Panc1 (cell line): Measurements from ENCODE around the gene CACNA1E. TPM values are rescaled to one million over a fixed set of nuclear protein-coding genes. Genes with fewer than 3 reads are reported as not detected.

Experiments
- ATAC-seq: fragments of 200-7000 bp; cut with Tn5 transposase; 2 replicates; pipeline ENCODE4 v1.9.1; 2020; ENCODE audit warnings: mild to moderate bottlenecking, moderate library complexity
- BruUV-seq: library from RNA; stranded (reverse); fragments of 400-500 nt; replicated peaks from 2 replicates; lab custom pipeline; 2021; lab: Mats Ljungman, UMichigan
- CTCF ChIA-PET: fragments of 300-600 bp; sonication (Branson Sonifier 250); formaldehyde crosslinking; loops from one replicate; lab custom pipeline; 2022; ENCODE audit warnings: antibody characterized with exemption; lab: Charles Lee
- POLR2A ChIA-PET: fragments of 300-600 bp; sonication (Branson Sonifier 250); formaldehyde crosslinking; loops from one replicate; lab custom pipeline; 2022; ENCODE audit warnings: antibody characterized with exemption; lab: Charles Lee
- DNase-seq: peaks from one replicate; pipeline ENCODE4 v3.0.0-alpha.2; 2010; ENCODE audit warnings: low read depth, low spot score
- H3K27ac ChIP-seq: 2 replicates; pipeline ENCODE4 v1.5.1; 2011; ENCODE audit warnings: mild to moderate bottlenecking, low read length, inconsistent platforms
- H3K27me3 ChIP-seq: fragments of 200-500 bp; sonication (Bioruptor generic); 2 replicates; pipeline ENCODE4 v1.6.0; 2014; ENCODE audit warnings: low read length, inconsistent platforms; ENCODE audit not compliant: control insufficient read depth, insufficient read depth
- H3K36me3 ChIP-seq: fragments of 200-500 bp; sonication (Bioruptor generic); 2 replicates; pipeline ENCODE4 v1.5.1; 2014; ENCODE audit warnings: inconsistent platforms, mild to moderate bottlenecking, low read length, moderate library complexity; ENCODE audit not compliant: control insufficient read depth, insufficient read depth
- H3K4me1 ChIP-seq: 2 replicates; pipeline ENCODE4 v1.5.1; 2011; ENCODE audit warnings: inconsistent platforms, mild to moderate bottlenecking, low read length, moderate library complexity; ENCODE audit not compliant: control insufficient read depth, insufficient read depth
- H3K4me3 ChIP-seq, 2 experiments: 2 replicates each; pipeline ENCODE4 v1.5.1; 2011 to 2012; ENCODE audit warnings: low read depth in 2 of 2, low read length in 2 of 2, mild to moderate bottlenecking in 2 of 2, inconsistent platforms in 1 of 2, moderate library complexity in 1 of 2
- H3K9me3 ChIP-seq: fragments of 200-500 bp; sonication (Bioruptor generic); 2 replicates; pipeline ENCODE4 v1.5.1; 2014; ENCODE audit warnings: low read depth, mild to moderate bottlenecking, inconsistent platforms, low read length, moderate library complexity; ENCODE audit not compliant: control insufficient read depth, insufficient read depth
- POLR2AphosphoS5 ChIP-seq: IDR thresholded peaks from 2 replicates; pipeline ENCODE4 v1.6.1; 2012; ENCODE audit warnings: mild to moderate bottlenecking, low read depth, low read length, moderate library complexity
- SIN3A ChIP-seq: IDR thresholded peaks from 2 replicates; pipeline ENCODE4 v1.6.1; 2012; ENCODE audit warnings: low read depth, mild to moderate bottlenecking, low read length, moderate library complexity, borderline replicate concordance; ENCODE audit not compliant: insufficient read depth
- TCF7L2 ChIP-seq: IDR thresholded peaks from 2 replicates; pipeline ENCODE4 v1.6.1; 2011; ENCODE audit warnings: mild to moderate bottlenecking, low read depth, low read length, inconsistent platforms
- in situ Hi-C: cut with HindIII; loops from 2 replicates; pipeline ENCODE4 v1.10.0; 2016; ENCODE audit warnings: low sequenced_read_pairs, low pct_unique_long_range_greater_than_20kb
- intact Hi-C: fragments of 100-400 bp; cut with micrococcal nuclease; formaldehyde crosslinking; loops from one replicate; pipeline ENCODE4 v1.10.0; 2022; ENCODE audit not compliant: unreplicated experiment
- total RNA-seq: library from RNA; stranded (reverse); gene quantifications from one replicate; pipeline ENCODE4 v1.2.1, GENCODE V29; 2021; ENCODE audit not compliant: unreplicated experiment
- TF ChIP-seq, protein P1 (sequence below): fragments of 450-650 bp; IDR thresholded peaks from 2 replicates; pipeline ENCODE4 v1.5.1; 2017; ENCODE audit warnings: mild to moderate bottlenecking
- TF ChIP-seq, protein P2 (sequence below), 2 experiments: IDR thresholded peaks; 2 replicates each; pipeline ENCODE4 v1.6.1; 2011 to 2012; ENCODE audit warnings: low read depth in 2 of 2, control low read depth in 1 of 2, low read length in 1 of 2, mild to moderate bottlenecking in 1 of 2, moderate library complexity in 1 of 2; ENCODE audit not compliant: insufficient read depth in 1 of 2

Gene CACNA1E
- total RNA-seq, 1 experiment from 2014 or later = not detected

- Histone ChIP-seq H3K4me3 (no peak overlapping the region), H3K27ac (no peak overlapping the region), H3K4me1 (no peaks in the 10 kb centered on the region), H3K36me3 (no peaks in the 10 kb centered on the region), H3K27me3 (no peaks in the 10 kb centered on the region; the same call in 1 of the 2 replicates), H3K9me3 (no peaks in the 10 kb centered on the region)
- intact Hi-C loops = no loop called here
- CTCF ChIA-PET = no interaction called here
- no peak for TF ChIP-seq POLR2AphosphoS5
- no peak for DNase-seq
- POLR2A ChIA-PET = no interaction called here
- ATAC-seq = no peak
- in situ Hi-C loops = no loop called here
- no TSS peak for BruUV-seq
Measured at GRCh38 chr1:181608948-181609347, 125.6 kb downstream of the CACNA1E start.

- no peak overlapping the region for H3K4me3 ChIP-seq
- CTCF ChIA-PET = no interaction called here
- DNase-seq (no peak), ATAC-seq (no peak)
- POLR2A ChIA-PET = no interaction called here
- in situ Hi-C loops (no loop called here), intact Hi-C loops (no loop called here)
- TF ChIP-seq, protein P1, sequence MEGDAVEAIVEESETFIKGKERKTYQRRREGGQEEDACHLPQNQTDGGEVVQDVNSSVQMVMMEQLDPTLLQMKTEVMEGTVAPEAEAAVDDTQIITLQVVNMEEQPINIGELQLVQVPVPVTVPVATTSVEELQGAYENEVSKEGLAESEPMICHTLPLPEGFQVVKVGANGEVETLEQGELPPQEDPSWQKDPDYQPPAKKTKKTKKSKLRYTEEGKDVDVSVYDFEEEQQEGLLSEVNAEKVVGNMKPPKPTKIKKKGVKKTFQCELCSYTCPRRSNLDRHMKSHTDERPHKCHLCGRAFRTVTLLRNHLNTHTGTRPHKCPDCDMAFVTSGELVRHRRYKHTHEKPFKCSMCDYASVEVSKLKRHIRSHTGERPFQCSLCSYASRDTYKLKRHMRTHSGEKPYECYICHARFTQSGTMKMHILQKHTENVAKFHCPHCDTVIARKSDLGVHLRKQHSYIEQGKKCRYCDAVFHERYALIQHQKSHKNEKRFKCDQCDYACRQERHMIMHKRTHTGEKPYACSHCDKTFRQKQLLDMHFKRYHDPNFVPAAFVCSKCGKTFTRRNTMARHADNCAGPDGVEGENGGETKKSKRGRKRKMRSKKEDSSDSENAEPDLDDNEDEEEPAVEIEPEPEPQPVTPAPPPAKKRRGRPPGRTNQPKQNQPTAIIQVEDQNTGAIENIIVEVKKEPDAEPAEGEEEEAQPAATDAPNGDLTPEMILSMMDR = no peak
- TF ChIP-seq, protein P2, sequence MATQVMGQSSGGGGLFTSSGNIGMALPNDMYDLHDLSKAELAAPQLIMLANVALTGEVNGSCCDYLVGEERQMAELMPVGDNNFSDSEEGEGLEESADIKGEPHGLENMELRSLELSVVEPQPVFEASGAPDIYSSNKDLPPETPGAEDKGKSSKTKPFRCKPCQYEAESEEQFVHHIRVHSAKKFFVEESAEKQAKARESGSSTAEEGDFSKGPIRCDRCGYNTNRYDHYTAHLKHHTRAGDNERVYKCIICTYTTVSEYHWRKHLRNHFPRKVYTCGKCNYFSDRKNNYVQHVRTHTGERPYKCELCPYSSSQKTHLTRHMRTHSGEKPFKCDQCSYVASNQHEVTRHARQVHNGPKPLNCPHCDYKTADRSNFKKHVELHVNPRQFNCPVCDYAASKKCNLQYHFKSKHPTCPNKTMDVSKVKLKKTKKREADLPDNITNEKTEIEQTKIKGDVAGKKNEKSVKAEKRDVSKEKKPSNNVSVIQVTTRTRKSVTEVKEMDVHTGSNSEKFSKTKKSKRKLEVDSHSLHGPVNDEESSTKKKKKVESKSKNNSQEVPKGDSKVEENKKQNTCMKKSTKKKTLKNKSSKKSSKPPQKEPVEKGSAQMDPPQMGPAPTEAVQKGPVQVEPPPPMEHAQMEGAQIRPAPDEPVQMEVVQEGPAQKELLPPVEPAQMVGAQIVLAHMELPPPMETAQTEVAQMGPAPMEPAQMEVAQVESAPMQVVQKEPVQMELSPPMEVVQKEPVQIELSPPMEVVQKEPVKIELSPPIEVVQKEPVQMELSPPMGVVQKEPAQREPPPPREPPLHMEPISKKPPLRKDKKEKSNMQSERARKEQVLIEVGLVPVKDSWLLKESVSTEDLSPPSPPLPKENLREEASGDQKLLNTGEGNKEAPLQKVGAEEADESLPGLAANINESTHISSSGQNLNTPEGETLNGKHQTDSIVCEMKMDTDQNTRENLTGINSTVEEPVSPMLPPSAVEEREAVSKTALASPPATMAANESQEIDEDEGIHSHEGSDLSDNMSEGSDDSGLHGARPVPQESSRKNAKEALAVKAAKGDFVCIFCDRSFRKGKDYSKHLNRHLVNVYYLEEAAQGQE (IDR thresholded peaks at IDR 0.05; ENCODE audit: insufficient read depth in 1 of 2, low read depth in 2 of 2, low read length in 1 of 2) = no peak
- TF ChIP-seq SIN3A (no peak), POLR2AphosphoS5 (no peak), TCF7L2 (no peak)
- no peaks in the 10 kb centered on the region for H3K36me3 ChIP-seq
- no peaks in the 10 kb centered on the region; the same call in 1 of the 2 replicates for H3K27me3 ChIP-seq
- H3K4me1 ChIP-seq = no peaks in the 10 kb centered on the region
- no peaks in the 10 kb centered on the region for H3K9me3 ChIP-seq
- BruUV-seq = no TSS peak
- H3K27ac ChIP-seq = no peak overlapping the region
Measured at GRCh38 chr1:181612100-181612499, 128.8 kb downstream of the CACNA1E start.

DNA sequence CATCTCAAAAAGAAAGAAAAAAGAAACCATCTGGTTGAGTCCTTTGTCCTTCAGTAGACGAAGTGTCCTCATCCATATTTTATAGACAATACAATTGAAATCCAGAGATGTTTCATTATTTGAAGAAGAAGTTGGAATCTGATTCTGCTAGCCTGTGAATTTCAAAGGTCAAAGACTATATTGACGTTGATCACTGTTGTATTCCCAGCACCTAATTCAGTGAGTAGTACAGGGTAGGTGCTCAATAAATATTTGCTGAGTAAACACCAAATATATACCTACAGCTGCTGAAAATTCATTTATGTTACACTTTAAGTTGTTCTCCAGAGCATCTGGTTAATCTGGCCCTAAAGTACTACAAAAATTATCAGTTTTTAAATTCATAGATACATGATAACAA lies 135.2 kb downstream of the CACNA1E start:
- no peak for ATAC-seq
- POLR2A ChIA-PET = no interaction called here
- BruUV-seq = no TSS peak

More for the DNA sequence above, 135.2 kb downstream of the CACNA1E start:
- Histone ChIP-seq H3K9me3 (no peaks in the 10 kb centered on the region), H3K4me3 (no peak overlapping the region), H3K27ac (no peak overlapping the region), H3K36me3 (no peaks in the 10 kb centered on the region), H3K4me1 (no peaks in the 10 kb centered on the region), H3K27me3 (no peaks in the 10 kb centered on the region; the same call in 1 of the 2 replicates)
- in situ Hi-C loops (no loop called here), intact Hi-C loops (no loop called here)
- DNase-seq = no peak
- TF ChIP-seq, protein P1 = no peak
- TF ChIP-seq SIN3A (no peak), POLR2AphosphoS5 (no peak), TCF7L2 (no peak)
- TF ChIP-seq, protein P2 (IDR thresholded peaks at IDR 0.05; ENCODE audit: insufficient read depth in 1 of 2, low read depth in 2 of 2, low read length in 1 of 2) = no peak
- CTCF ChIA-PET = no interaction called here
